Loucy (cell line): ENCODE results near the gene STK33.
"Not testable (repeated sequence)": the region's sequence is repeated elsewhere in the genome, so short reads cannot be mapped to it uniquely, and the experiment has no call there.

Experiments
- CTCF ChIP-seq: fragments of 200-600 bp; sonication (generic); conservative IDR thresholded peaks from 2 replicates; pipeline ENCODE4 v1.5.1; 2014; ENCODE audit warnings: mild to moderate bottlenecking, antibody characterized with exemption, low read length
- EZH2phosphoT487 ChIP-seq: fragments of 200-600 bp; IDR thresholded peaks from 2 replicates; pipeline ENCODE4 v1.6.1; 2018; ENCODE audit warnings: antibody characterized with exemption, mild to moderate bottlenecking, moderate library complexity, borderline replicate concordance

DNA sequence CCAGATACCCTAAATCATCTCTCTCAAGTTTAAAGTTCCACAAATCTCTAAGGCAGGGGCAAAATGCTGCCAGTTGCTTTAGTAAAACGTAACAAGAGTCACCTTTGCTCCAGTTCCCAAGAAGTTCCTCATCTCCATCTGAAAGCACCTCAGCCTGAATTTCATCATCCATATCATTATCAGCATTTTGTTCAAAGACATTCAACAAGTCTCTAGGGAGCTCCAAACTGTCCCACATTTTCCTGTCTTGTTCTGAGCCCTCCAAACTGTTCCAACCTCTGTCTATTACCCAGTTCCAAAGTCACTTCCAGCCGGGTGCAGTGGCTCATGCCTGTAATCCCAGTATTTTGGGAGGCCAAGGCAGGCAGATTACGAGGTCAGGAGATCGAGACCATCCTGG, 126.7 kb downstream of the STK33 start:
- TF ChIP-seq CTCF, EZH2phosphoT487: not testable (repeated sequence)
